ENCODE data around the gene TP53INP2.

- TF ChIP-seq, protein P1, sequence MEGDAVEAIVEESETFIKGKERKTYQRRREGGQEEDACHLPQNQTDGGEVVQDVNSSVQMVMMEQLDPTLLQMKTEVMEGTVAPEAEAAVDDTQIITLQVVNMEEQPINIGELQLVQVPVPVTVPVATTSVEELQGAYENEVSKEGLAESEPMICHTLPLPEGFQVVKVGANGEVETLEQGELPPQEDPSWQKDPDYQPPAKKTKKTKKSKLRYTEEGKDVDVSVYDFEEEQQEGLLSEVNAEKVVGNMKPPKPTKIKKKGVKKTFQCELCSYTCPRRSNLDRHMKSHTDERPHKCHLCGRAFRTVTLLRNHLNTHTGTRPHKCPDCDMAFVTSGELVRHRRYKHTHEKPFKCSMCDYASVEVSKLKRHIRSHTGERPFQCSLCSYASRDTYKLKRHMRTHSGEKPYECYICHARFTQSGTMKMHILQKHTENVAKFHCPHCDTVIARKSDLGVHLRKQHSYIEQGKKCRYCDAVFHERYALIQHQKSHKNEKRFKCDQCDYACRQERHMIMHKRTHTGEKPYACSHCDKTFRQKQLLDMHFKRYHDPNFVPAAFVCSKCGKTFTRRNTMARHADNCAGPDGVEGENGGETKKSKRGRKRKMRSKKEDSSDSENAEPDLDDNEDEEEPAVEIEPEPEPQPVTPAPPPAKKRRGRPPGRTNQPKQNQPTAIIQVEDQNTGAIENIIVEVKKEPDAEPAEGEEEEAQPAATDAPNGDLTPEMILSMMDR (IDR thresholded peaks at IDR 0.05): no peak
- TF ChIP-seq POLR2A (IDR thresholded peaks at IDR 0.05): no peak
Measured at GRCh38 chr20:34711813-34712430, 7.8 kb downstream of the TP53INP2 start.
